HG03175 (cell line): ENCODE measurements around the gene KIF6.

ENCODE experiments used
- ATAC-seq: cut with Tn5 transposase; IDR thresholded peaks from one replicate; pipeline ENCODE4 v1.9.1; 2021; ENCODE audit warnings: mild to moderate bottlenecking, moderate library complexity; ENCODE audit not compliant: unreplicated experiment

The KIF6 gene

DNA sequence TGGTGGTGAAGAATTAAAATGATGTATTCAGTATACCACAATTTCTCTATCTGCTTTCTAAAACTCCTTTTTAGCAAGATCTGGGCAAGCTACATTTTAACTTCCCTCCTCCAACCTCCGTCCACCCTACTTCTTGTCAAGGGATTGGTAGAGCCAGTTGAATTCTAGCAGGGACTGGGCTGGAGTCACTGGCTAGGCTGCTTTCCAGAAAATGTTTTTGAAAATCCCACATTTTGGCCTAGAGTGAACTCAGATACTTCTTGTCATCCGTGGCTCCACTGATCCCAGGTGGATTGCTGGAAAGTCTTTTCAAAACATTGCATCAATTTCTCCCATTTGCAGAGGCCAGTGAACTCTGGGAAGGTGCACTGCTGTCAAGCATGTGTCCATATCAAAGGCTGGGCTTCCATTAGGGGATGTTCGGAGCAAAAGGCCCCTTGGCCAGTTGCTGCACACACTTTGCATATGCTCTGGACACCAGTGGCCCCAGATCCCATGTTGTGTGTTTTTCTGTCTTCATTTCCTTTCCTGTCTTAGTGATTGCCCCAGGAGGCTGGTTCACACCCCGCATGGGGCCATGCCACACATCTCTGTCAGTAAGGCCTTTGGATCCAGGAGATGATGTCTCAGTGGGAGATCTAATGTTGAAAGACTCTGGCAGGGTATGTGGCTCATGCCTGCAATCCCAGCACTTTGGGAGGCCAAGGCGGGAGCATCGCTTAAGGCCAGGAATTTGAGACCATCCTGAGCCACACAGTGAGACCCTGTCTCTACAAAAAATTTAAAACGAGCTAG is 391.4 kb downstream of the KIF6 start:
- no peak for ATAC-seq

DNA sequence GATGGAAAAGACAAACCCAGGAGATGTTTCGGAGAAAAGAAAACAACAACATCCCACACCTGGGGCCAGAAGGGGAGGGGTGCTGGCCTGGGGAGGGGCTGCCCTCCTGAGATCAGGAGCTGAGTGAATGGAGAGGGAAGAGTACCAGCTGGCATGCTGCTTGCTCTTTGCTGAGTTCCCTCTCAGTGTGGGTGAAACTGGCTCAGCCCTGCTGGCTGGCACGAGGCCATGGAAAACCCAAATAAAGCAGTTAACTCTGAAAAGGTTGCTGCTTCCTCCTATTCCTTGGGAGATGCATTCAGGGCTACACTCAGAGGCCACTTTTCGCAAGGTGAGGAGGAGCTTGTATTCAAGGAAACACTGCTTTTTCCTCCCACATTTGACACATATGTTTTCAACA is 394.7 kb downstream of the KIF6 start:
- ATAC-seq = peak; percentile 15

DNA sequence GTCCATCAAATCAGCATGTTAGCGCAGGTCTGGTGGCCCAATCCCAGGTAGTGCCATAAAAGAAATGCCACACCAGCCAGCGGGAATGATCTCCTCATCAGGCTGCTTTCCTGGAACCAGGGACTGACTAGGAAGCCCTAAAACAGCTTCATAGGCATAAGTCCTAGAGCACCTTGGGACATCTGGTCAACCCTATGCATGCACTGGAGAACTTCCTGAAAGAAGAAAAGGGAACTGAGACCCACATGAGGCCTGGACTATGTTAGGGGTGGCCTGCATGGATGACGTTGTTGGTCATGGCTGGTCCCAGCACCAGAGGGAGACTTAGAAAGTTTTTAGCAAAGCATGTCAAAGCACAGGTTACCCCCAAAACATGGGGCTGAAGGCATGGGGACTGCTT is 395.2 kb downstream of the KIF6 start:
- ATAC-seq = peak; percentile 87

DNA sequence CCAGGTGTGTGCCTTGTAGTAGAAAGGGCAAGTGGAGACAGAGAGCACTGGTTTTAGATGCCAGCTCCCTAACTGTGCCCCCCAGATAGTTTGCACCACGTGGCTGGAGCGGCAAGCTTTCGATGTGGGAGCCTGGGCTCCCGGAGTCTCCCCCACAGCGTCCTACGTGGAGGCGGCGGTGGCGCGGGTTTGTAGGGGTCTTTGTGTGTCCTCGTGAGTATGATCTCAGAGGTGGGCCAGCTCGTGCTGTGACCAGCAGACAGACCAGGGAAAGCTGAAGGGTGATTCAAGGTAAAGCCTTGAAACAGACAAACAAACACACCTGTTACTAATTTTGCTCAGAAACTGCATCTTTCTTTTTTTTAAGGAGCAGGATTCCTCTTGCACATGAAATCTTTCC is 397.1 kb downstream of the KIF6 start:
- ATAC-seq = no peak

DNA sequence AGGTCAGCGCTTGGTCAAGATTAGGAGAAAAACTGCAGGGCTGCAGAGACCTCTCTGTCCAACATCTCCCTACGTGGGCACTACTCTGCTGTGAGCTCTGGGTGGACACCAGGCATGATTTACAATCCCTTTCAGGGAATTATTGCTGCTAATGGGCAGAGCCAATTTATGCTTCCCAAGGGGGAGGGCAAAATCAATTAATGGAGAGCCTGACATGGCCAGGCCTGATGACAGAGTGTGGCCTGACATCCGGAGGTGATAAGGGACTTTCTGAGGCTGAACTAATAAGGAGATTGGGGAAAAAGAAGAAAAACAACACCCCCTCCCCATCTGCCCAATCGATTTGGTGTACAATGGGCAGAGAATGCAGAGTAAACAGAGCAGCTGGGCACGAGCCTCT is 397.7 kb downstream of the KIF6 start:
- ATAC-seq = no peak

DNA sequence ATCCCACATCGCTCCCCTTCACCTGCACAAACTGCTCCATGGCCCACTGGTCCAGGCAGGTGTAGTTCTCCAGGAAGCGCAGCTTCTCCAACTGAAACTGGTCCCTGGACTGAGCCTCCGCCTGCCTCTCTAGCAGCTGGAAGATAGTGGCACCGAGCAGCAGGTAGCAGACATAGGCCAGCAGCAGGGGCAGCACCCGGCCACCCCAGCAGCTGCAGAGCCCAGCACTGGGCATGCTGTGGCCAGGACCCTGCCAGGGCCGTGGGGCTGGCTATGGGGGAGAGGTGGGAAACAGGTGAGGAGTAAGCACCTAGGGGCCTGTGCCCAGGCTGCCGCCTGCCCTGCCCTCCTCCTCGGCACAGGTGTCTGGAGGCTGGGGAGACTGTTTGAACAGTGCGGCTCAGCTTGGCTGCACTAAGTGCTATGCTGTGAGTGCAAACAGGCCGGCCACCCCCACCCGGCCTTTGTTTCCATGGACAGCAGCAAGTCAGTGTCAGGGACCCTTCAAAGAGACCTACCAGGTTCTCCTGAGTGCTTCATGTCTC is 402.8 kb downstream of the KIF6 start, which contains the start of gene KCNK16:
TSS of gene KCNK16 (minus strand) at position 397 of the 545 bp plus-strand sequence. CDS start at position 235, 162 bp downstream.
- ATAC-seq = no peak

DNA sequence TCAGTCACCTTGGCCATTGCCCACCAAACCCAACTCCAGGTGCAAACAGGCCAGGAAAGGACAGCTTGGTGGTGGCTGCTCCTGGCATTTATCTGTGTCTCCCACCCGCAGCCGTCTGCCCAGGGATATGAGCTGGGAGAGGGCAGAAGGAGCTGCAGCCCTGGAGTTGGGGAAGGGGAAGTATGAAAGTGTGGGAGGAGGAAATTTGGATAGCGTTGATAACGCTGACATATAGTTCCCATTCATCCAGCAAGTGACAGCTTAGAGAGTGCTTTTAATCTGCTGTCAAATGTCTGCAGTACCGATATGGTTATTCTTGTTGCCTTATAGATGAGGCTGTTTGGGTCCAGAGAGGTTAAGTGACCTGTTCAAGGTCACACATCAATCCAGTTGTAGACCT is 403.4 kb downstream of the KIF6 start:
- ATAC-seq = no peak

DNA sequence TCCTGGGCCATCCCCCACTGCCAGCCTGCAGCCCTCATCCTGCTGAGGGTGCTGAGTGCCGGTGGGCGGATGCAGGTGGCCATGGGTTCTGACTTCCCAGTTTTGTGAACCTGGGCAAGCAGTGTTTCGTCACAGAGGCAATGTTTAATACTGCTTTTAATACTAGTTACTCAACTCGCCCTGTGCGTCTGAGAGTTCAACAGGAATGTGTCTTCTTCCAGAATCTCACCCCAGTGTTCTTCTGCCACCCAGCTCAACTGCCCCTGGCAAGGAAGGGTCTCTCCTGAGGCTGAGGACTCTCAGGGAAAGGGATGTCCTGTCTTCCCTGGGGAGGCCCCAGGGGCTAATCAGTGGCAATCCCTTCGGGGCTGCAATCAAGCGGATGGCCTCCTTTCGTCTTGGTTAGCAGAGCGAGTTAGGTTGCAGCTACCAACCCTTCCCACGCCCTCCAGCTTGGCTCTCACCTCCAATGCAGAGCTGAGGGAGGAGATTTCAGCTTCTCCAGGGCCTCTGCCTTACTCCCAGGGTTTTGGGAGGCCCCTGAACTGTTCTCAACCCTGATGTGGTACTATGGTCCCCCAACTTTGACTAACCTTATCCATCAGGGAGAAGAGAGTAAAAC is 404.7 kb downstream of the KIF6 start:
- no peak for ATAC-seq

DNA sequence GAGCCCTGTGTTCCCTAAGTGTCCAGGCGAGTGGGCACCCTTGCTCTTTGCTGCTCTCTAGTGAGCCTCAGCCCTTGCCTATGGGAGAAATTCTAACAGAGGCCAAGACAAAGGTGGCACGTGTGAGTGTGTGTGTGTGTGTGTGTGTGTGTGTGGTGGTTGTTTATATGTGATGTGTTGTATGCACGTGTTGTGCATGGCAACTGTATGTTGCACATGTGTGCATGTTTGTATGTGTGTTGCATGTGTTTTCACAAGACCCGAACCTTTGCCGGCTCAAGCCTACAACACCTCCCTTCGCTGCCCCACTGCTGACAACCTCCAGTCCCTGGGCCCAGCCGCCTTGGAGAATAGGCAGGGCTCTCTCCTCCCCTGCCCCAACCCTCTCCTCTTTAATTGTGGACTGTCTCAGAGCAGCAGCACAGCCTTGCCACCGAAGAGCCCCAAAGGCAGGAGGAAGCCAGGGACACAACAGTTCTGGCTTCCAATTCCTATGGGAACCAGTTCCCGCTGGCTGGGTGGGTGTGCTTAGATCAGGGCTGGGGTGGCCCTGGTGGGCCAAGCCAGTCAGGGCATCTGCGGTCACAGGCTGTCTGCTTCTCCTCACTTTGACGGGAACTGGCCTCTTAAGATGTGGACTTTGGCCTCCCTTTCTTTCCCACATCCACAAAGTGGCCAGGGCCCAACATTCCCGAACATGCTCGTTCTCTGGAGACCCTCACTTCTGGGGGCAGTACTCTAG is 405.4 kb downstream of the KIF6 start:
- no peak for ATAC-seq

DNA sequence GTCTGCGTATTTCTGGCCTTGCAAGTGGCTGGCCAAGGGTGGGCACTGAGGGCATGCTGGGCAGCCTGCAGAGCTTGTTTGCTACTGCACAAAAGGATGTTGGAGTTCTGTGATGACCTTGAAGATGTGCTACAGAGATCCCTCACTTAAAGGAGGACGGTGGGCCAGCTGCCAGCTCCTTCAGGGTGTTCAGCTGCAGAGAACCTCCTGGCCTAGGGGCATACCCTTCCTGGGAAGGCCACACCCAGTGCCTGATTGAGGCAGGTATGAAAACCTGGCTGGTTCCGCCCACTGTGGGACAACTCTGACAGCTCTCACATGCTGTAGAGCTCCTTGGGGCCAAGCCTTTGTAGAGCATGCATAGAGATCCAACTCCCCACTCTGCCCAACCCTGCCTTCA is 408.0 kb downstream of the KIF6 start:
- no peak for ATAC-seq

DNA sequence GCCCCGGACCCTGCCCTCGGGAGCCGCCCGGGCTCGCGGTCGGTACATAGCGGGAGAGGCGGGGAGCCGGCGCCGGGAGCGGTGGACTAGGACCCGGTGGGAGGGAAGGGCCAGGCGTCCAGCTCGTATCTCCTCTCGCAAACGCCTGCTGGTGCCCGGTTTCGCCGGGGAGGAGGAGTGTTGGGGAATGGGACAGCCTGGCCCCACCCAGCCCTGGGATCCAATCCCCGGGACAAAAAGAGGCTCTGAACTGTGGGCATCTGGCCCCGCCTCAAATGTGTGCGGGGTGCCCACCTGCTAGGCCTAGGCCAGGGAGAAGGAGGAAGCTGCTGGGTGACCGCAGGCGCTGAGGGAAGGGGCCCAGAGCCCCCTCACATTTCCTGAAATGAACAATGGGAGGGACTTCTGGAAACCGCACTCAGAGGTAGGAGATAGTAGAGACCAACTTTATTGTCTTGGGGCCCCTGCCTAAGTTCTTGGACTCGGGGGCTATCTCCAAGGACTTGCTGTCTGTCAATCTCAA is 410.9 kb downstream of the KIF6 start, which contains the start of gene KCNK17:
TSS of gene KCNK17 (minus strand) at position 147 of the 523 bp plus-strand sequence. CDS start at position 48, 99 bp downstream.
- ATAC-seq = no peak

DNA sequence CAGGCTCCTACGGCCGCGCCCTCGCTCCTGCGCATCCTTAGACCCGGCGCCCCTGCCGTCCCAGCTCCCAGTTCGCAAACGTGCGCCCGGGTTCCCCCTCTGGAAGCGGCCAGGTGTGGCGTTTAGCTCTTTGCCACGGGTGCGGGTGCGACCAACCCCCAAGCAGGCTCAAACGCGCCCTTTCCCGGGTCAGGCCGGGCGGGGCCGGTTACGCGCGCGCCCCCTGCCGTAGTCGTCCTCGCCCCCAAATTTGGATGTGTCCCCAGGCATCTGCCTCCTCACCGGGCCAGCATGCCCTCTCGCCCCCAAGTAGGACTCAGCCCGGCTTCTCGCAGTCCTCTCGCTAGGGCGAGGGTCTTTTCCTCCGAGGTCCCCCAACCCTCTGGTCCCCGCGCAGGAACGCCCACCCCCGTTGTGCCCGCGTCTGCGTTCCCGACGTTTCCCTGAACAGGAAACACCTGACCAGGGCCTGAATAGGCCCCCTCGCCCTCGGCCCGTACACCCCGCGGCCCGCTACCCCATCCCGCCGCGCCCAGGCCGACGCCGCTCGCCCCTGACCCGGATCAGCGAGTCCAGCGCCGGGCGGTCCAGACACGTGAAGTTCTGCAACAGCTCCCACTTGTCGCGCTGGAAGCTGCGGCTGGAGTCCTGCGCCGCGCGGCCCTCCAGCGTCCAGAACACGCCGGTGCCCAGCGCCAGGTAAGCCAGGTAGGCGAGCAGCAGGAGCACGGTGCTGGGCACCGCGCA is 411.5 kb downstream of the KIF6 start:
- no peak for ATAC-seq

DNA sequence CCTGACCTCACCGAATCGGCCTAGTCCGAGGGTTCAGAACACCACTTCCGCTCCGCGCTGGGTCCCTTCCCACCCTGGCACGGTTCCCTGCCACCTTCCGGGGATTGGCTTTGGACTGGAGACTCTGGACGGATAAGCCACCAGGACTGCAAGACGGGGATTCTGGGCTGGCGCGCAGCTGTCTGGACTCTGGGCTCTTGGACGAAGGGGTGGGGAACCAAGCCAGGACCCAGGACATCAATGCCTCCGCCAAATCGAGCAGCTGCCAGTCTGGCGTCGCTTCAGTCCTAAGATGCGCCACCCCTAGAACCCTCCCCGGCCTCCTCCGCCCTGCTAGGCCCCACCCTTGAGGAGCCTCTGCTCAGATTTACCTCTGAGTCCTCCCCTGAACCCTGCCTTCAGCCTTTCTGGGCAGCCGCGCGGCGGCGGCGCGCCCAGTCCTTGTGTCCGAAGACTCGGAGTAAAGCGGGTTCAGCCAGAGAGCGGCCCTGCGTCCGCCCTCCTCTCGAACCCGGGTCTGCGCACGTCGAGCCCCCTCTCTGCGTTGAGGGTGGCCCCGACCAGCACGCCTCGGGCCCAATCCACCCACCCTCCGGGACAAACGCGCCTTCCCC is 412.2 kb downstream of the KIF6 start:
- no peak for ATAC-seq

DNA sequence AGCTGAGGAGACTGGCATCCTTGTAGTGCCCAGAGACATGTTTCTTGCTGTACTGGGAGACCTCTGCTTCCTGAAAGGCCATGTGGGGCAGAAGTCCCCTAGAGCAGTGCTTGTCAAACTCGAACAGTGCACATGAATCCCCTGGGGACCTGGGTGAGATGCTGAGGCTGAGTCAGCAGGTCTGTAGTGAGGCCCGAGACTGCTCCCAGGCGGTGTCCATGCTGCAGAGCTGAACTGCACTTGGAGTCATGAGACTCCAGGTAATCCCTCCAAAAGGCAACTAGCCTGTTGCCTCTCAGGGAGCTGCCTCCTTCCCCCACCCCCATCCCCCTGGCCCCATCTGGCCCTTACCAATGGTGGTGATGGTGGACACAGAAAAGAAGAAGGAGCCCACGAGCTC is 414.7 kb downstream of the KIF6 start:
- ATAC-seq = no peak

DNA sequence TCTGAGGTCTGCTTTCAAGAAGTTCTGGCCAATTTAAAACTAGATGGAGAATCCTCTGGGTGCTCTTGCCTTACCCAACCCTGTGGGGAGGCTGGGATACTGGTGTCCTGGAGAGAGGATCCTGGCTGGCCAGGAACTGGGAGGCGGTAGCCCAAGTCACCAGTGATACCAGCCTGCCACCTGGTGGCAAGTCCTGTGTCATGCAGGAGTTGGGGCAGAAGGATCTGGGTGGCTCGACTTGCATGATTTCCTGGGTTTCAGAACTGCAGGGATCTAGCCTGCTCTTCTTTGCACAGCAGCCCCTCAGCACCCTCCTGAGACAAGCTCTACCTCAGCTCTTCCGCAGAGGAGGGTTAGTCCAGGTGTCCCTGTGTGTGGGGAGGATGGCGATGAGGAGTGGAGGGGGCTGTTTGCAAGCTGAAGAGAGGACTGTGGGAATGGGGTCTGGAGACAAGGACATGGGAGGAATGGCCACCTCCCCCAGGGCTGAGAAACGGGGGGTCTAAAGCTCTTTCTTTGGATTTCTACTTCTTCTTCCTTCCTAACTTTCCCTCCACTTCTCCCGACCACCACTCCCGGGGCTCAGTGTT is 415.2 kb downstream of the KIF6 start:
- ATAC-seq = no peak

DNA sequence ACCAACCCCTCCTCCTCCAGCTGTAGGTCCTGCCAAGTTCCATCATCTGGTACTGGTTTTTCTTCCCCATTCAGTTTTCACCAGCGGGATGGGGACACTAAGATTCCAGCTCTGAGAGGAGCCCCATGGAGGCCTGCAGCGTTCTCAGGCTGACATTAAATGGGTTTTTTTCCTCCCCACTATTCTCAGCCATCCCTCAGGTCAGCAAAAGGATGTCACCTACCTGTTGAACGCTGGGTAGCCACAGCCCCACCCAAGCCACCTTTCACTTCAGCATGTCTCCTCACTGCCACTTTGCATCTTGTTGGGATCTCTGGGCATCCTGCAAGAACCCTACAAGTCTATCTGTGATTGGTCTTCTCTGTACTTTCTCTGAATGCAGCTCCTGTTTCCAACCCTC is 417.7 kb downstream of the KIF6 start:
- ATAC-seq = no peak

DNA sequence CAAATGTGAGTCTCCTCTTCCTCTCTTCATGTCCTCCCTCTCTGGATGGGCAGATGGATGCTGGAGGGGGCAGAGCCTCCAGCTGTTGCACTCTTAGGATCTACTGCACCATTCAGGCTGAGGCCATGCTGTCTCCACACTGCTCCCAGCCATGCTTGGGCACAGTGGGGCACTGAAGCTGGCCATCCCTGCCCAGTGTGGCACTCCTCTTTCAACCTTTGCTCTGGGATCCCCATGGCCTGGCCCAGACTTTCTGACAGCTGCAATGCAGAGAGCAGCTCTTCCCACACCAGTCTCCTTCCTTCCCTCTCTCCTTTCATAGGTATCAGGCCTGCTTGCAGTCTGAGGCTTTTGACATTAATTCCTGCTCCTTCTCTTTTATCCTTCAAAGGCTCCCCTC is 420.3 kb downstream of the KIF6 start:
- ATAC-seq = no peak

DNA sequence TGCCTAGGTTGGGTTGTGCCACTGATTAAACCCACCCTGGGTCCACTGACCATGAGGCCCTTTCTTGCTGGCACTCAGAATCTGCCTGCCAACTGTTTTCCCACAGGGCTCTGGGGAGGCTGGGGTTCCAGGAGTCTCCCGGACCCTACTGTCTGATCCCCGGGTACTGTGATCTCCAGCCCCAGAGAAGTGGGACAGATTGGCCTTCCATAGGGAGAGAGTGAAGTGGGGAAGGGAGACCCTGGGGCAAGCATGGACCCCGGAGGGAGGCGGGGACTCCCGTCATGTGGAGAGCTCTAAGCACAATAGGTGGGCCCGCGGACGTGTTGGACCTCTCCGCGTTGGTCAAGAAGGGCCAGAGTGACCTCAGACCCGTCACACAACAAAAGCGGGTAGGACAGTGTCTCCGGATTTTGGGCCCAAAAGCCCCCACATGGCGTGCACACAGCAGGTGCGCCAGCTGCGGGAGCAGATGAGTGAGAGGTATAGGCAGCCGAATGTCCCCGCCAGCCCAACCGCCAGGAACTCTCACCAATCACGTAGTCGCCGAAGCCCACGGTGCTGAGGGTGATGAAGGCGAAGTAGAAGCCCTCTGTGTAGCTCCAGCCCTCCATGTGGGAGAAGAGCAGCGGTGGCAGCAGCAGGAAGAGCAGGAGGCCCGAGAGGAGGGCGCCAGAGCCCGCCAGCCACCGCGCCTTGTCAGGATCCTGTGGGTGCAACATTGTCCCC is 421.6 kb downstream of the KIF6 start:
- no peak for ATAC-seq
